ENCODE measurements around the gene HPSE2. TPM values are rescaled to one million over a fixed set of nuclear protein-coding genes. Genes with fewer than 3 reads are reported as not detected.

HPSE2 gene
- total RNA-seq, 1 experiment from 2014 or later = 0.05 TPM

DNA sequence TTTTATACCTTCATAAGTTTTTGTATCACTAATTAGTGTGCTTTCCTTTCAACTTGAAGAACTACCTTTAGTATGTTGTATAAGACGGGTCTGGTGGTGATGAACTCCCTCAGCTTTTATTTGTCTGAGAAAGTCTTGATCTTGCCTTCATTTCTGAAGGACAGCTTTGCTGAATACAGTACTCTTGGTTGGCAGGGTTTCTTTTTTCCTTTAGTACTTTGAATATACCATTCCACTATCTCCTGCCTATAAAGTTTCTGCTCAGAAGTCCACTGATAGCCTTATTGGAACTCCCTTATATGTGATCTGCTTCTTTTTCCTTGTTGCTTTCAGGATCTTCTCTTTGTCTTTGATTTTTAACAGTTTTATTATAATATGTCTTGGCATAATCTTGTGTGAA lies 230.9 kb downstream of the HPSE2 start:
- DNase-seq (ENCODE audit: low read depth, low spot score) (no peak), ATAC-seq (no peak)
- Histone ChIP-seq H3K4me2 (ENCODE audit: low read length) (no peak overlapping the region), H3K36me3 (ENCODE audit: control insufficient read depth in 1 of 2, insufficient read depth in 2 of 2, low read length in 2 of 2) (no peaks in the 10 kb centered on the region), H3K9ac (ENCODE audit: low read length) (no peak overlapping the region), H3K79me2 (ENCODE audit: insufficient read depth, low read length) (no peaks in the 10 kb centered on the region), H3K27me3 (ENCODE audit: insufficient read depth, low read length) (0 out of 2 replicates have a peak, but pooled peaks cover 8% of the 10 kb centered on the region), H3K9me3 (ENCODE audit: control insufficient read depth in 1 of 2, insufficient read depth in 1 of 2, low read depth in 1 of 2, low read length in 2 of 2) (no peaks in the 10 kb centered on the region; a peak in 1 of 4 replicates), H3K4me1 (ENCODE audit: control insufficient read depth in 1 of 2, insufficient read depth in 2 of 2, low read length in 2 of 2) (no peaks in the 10 kb centered on the region), H3K9me2 (ENCODE audit: insufficient read depth) (no peaks in the 10 kb centered on the region), H3K4me3 (replicated peaks in 1 of 2; ENCODE audit: low read depth in 1 of 2, low read length in 2 of 2) (no peak overlapping the region), H3K27ac (ENCODE audit: low read depth, low read length) (no peak overlapping the region), H2AFZ (ENCODE audit: low read depth, low read length, poor library complexity, severe bottlenecking) (no peak overlapping the region), H4K20me1 (ENCODE audit: insufficient read depth) (no peaks in the 10 kb centered on the region)
- intact Hi-C loops (cut with micrococcal nuclease) = loop anchor here (5.0 kb wide), 1 partner anchor 358 kb away; no protein-coding TSS in a partner anchor
- no TSS peak for BruUV-seq (replicated peaks)
- ChIA-PET CTCF (no interaction called here), RAD21 (ENCODE audit: low non-redundant PET in 1 of 2, low total read pairs in 2 of 2, uncharacterized antibody in 2 of 2, unreplicated experiment in 2 of 2) (no interaction called here), POLR2A (no interaction called here)
- TF ChIP-seq RAD21 (IDR thresholded peaks at IDR 0.05; ENCODE audit: low read depth) (no peak), JUND (IDR thresholded peaks at IDR 0.05) (no peak), CEBPB (IDR thresholded peaks at IDR 0.05; ENCODE audit: low read depth) (no peak), FOSL1 (IDR thresholded peaks at IDR 0.05; ENCODE audit: low read depth) (no peak), TCF7L2 (IDR thresholded peaks at IDR 0.05; ENCODE audit: borderline replicate concordance, extremely low read depth, insufficient read depth, insufficient read length) (no peak), ZNF274 (IDR thresholded peaks at IDR 0.05; ENCODE audit: low read depth, low read length) (no peak)
- TF ChIP-seq, protein P1, sequence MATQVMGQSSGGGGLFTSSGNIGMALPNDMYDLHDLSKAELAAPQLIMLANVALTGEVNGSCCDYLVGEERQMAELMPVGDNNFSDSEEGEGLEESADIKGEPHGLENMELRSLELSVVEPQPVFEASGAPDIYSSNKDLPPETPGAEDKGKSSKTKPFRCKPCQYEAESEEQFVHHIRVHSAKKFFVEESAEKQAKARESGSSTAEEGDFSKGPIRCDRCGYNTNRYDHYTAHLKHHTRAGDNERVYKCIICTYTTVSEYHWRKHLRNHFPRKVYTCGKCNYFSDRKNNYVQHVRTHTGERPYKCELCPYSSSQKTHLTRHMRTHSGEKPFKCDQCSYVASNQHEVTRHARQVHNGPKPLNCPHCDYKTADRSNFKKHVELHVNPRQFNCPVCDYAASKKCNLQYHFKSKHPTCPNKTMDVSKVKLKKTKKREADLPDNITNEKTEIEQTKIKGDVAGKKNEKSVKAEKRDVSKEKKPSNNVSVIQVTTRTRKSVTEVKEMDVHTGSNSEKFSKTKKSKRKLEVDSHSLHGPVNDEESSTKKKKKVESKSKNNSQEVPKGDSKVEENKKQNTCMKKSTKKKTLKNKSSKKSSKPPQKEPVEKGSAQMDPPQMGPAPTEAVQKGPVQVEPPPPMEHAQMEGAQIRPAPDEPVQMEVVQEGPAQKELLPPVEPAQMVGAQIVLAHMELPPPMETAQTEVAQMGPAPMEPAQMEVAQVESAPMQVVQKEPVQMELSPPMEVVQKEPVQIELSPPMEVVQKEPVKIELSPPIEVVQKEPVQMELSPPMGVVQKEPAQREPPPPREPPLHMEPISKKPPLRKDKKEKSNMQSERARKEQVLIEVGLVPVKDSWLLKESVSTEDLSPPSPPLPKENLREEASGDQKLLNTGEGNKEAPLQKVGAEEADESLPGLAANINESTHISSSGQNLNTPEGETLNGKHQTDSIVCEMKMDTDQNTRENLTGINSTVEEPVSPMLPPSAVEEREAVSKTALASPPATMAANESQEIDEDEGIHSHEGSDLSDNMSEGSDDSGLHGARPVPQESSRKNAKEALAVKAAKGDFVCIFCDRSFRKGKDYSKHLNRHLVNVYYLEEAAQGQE (IDR thresholded peaks at IDR 0.05; ENCODE audit: low read depth) = no peak

Data from HCT116 (cell line).